NCI-H1694 treated with DMSO at 0.1 percent for 48 hours (cell line): ENCODE data around the gene RRN3.
"Not testable (repeated sequence)": the region's sequence is repeated elsewhere in the genome, so short reads cannot be mapped to it uniquely, and the experiment has no call there.

Source experiments
- DNase-seq: peaks from one replicate; lab custom pipeline; 2025; lab: John Stamatoyannopoulos, UW

The RRN3 gene

DNA sequence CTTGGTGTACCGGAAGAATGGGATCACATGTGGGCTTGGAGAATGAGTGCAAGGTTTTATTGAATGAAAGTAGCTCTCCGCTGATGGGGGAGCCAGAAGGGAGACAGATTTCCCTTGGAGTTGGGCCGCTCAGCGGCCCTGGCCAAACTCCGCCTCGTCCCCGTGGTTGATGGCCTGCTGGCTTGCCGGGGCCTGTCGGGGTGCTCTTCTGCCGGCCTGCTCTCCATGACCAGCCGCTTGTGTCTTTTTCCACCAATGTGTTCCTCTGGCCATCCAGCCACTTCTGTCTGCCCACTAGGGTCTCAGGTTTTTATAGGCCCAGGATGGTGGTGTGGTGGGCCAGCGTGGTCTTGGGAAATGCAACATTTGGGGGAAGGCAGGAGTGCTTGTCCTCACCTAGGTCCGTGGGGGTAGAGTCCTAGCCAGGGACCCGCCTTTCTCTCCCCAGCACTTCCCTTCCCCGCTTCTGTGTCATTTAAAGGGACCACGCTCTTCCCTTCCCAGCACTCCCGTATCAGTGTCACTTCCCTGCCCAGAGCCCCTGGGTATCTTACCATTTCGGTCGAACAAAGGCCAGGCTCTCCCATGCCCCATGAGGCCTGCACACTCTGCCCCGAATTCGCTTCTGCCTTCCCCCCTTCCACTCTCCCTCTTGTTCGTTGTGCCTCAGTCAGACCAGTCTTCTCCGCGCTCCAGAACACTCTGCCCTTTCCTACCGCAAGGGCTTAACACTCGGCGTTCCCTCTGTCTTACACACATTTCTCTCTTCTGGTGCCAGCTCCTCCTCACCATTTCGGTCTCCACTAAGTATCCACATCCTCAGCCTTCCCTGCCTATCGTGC is 66.3 kb downstream of the RRN3 start:
- not testable (repeated sequence) for DNase-seq

DNA sequence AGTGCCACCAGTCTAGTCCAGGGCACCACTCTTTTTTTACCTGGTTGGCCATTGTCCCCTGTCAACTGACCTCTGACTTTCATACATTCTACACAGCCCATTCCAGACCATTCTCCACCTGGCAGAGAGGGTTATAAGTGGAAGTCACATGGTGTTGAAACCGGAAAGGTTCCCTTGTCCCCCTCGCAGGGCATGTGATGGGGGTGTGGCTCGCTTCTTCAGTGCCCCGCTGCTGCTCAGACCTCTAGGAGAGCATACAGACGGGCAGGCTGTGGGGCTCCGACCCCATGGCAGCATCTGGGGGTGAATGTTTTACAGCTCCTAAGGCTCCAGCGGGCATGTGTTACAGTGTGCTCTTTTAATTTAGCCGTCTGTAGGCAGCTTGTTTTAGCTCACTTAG is 67.0 kb downstream of the RRN3 start:
- not testable (repeated sequence) for DNase-seq

DNA sequence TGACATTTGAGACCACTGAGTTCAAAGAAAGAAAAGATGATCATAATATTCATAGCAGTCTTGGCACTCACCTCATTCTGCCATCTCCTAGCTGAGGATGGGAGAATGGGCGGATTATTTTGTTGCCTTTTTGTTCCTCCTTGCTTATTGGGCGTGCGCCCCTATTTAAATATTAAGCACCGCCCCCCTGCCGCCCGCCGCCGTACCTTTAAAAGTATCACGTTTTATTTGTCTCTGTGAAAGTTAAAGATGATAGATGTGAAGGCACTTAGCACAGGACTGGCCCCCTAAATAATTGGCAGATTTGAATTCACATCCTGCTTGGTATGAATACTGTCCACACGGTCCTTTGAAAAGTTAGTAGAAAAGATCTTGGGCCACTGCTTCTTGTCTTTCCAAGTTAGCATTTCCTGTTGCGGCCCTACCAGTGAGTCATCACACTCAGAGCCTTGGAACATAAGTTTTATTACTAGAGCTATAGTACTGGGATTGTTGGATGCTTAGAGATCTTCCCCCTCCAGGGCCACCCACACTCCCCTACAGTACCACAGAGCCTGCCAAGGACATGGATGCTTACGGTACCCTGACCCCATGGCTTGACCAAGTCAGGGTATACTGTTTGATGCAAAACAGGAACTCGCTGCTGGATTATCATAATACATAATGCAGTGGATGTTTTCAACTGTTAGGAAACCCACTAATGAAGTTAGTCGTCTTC is 68.7 kb downstream of the RRN3 start:
- not testable (repeated sequence) for DNase-seq

DNA sequence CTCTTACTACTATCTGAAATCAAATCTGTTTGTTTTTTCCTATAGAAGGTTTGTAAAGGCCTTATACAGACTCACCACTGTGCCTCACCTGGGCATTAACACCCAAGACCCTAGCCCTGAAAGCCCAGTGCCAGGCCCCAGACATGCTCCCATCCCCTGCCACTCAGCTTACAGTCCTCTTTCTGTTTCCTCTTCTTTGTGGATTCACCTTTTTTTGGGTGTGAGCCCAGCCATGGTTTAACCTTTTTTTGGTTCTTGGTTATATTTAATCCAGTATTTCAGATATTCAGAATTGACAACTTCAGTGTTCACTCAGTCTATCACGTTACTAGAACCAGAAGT is 69.2 kb downstream of the RRN3 start:
- DNase-seq, result not testable (repeated sequence)

DNA sequence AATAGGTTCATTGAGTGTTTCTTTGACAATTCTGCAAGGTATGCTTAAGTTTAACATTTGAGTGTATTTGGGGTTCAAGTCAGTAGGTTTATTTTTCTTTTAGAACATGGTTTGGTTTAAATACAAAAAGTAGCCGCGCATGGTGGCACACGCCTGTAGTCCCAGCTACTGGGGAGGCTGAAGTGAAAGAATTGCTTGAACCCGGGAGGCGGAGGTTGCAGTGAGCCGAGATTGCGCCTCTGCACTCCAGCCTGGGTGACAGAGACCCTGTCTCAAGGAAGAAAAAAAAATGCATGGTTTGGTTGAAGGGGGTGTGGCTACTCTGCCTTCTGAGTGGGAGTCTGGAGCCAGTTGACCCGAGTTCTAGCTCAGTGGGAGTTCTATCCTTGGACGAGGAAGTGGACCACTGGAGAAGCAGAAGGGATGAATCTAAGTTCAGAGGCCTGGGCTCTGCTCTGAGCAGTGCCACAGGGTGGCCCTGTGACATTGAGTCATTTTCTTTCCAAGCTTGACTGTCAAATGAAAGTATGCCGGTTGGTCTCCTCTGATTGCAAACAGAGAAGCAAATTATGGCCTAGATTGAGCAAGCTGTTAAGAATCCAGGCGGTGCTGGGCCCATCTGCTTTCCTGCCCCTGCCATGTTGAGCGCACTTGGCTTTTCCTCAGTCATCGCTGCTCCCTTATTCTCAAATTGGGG is 70.5 kb downstream of the RRN3 start:
- DNase-seq, result not testable (repeated sequence)

DNA sequence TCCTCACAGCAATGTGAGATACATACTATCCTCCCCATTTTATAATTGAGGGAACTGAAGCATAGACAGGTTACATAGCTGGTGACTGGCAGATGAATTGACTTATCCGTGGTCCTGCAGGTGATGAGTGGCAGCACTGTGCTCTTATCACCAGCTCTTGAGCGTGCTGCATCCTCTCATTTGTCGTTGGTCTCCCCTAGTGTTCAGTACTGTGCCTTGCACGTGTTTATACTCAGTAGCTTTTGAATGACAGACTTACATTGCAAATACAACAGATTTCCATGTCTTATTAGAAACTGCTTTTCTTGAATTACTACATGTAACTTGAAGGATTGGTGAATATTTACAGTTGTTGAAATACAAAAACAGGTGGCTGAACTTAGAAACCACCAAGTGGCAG is 71.9 kb downstream of the RRN3 start:
- peak; percentile 53 for DNase-seq

DNA sequence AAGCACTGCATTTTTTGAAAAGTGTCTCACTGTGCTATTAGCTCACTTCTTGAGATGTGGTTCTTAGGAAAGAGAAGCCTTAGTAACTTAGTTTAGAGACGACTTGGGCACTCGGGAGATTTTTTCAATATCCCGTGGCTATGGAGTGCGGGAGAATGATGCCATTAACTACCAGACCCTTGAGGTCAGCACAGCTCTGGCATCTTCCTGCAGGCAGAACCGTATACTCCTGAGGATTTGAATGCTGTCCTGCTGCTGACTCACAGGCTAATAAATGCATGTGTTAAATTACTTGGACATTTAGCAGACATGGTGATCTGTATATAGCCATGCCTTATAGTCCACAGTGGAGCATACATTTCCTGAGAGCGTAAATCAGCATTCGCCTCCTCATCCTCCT is 72.6 kb downstream of the RRN3 start:
- DNase-seq, result not testable (repeated sequence)

DNA sequence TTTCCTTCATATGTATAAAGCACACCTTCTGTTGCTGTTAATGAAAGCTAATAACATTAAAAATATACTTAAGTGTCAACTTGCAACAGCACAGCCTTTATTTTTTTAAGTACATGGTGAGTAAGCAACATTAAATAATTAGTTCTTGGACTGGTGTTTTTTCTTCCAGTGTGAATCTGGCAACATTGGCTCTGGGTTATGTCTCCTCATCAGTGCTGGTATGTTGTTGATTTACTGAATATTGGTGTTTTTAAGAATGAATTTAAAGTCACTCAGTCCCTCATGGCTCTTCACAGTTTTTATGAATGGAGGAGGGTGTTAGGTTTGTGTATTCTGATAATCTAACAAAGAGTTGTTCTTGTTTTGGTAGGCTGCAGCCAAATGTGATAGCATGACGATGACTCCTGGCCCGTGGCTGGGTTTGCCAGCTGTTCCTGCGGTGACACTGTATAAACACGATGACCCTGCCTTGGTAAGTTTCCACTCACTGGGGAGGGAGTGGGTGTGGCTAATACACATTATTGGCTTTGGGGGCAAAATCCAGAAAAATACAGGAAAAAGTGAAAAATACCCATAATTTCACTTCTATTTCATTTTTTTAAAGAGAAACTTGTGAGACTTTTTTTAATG is 77.0 kb downstream of the RRN3 start:
- not testable (repeated sequence) for DNase-seq

DNA sequence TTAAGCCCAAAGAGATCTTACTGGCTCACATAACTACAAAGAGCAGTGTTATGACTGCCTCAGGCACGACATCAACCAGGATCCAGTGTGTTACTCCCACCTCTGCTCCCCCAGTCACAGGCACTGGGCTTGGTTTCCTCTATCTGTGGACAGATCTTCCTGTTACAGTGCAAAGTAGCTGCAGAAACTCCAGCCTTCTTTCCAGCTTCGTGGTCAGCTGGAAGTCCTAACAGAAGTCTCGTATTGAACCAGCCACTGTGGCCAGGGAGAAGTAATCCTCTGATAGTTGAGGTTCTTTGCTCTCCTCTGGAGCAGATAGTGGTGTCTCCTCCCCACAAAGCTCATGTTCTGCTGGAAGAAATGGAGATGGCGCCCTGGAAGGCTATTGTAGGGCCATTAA is 77.7 kb downstream of the RRN3 start:
- DNase-seq, result not testable (repeated sequence)

DNA sequence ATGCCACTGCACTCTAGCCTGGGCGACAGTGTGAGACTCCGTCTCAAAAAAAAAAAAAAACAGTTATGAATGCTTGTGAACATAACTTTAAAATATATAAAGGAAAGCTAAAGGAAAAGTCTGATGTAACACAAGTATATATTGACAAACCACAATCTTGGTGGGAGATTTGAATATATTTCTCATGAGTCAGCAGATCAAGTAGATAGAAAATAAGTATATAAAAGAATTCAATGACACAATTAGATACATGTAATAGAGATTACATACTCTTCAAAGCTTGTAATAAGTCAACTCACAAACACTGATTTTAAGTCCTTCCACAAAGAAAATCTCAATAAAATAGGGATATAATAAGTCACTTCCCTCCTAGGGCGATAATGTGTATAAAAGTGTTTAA is 78.4 kb downstream of the RRN3 start:
- DNase-seq, result not testable (repeated sequence)

DNA sequence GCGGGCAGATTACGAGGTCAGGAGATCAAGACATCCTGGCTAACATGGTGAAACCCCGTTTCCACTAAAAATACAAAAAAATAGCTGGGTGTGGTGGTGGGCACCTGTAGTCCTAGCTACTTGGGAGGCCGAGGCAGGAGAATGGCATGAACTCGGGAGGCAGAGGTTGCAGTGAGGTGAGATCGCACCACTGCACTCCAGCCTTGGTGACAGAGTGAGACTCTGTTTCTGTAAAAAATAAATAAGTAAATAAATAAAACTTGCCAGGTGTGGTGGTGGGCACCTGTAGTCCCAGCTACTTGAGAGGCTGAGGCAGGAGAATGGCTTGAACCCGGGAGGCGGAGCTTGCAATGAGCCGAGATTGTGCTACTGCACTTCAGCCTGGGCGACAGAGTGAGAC is 81.1 kb downstream of the RRN3 start:
- not testable (repeated sequence) for DNase-seq
